Activated B cell treated with CpG ODN at 0.5 μM for 24 hours (primary cell): ENCODE measurements around the gene HBE1. TPM values are rescaled to one million over a fixed set of nuclear protein-coding genes. Genes with fewer than 3 reads are reported as not detected.
"Not testable (repeated sequence)": the region's sequence is repeated elsewhere in the genome, so short reads cannot be mapped to it uniquely, and the experiment has no call there.

Experiments used
- ATAC-seq: fragments of 200-7000 bp; cut with Tn5 transposase; one replicate; pipeline ENCODE4 v1.10.0; 2021; ENCODE audit warnings: low read depth, mild to moderate bottlenecking, moderate library complexity
- CTCF ChIA-PET: fragments of 350-600 bp; sonication (Branson Sonifier 250); formaldehyde crosslinking; loops from one replicate; lab custom pipeline; 2021; ENCODE audit warnings: antibody characterized with exemption; lab: Charles Lee
- POLR2A ChIA-PET: fragments of 350-600 bp; sonication (Branson Sonifier 250); formaldehyde crosslinking; loops from one replicate; lab custom pipeline; 2021; ENCODE audit warnings: antibody characterized with exemption; lab: Charles Lee
- DNase-seq: peaks from one replicate; pipeline ENCODE4 v3.0.0; 2022
- H3K27ac Mint-ChIP-seq: one replicate; pipeline ENCODE4 v1.8.0; 2020; ENCODE audit warnings: mixed read lengths
- H3K27me3 Mint-ChIP-seq: one replicate; pipeline ENCODE4 v1.8.0; 2021; ENCODE audit warnings: mixed read lengths
- H3K36me3 Mint-ChIP-seq: one replicate; pipeline ENCODE4 v1.8.0; 2021; ENCODE audit warnings: low read depth, mixed read lengths
- H3K4me1 Mint-ChIP-seq: one replicate; pipeline ENCODE4 v1.8.0; 2021; ENCODE audit warnings: mixed read lengths
- H3K4me3 Mint-ChIP-seq: one replicate; pipeline ENCODE4 v1.8.0; 2020; ENCODE audit warnings: mild to moderate bottlenecking, mixed read lengths
- H3K9me3 Mint-ChIP-seq: one replicate; pipeline ENCODE4 v1.8.0; 2020; ENCODE audit warnings: mixed read lengths
- CTCF ChIP-seq: fragments of 200-600 bp; IDR thresholded peaks from one replicate; pipeline ENCODE4 v1.8.0; 2022; ENCODE audit warnings: antibody characterized with exemption, mild to moderate bottlenecking
- intact Hi-C: fragments of 100-400 bp; cut with micrococcal nuclease; formaldehyde crosslinking; loops from one replicate; pipeline ENCODE4 v1.15.1; 2024
- total RNA-seq: library from RNA; stranded (reverse); gene quantifications from 2 replicates; pipeline ENCODE4 v1.2.3, GENCODE V29; 2022

Gene HBE1
- total RNA-seq, result not detected in 2 replicates

- DNase-seq, result no peak
- no peak within 1 kb of the TSS for H3K27ac Mint-ChIP-seq
- POLR2A ChIA-PET, result no interaction called here
- intact Hi-C loops, result no loop called here
- no peaks in the 10 kb centered on the region for H3K27me3 Mint-ChIP-seq
- no peak within 1 kb of the TSS for H3K4me3 Mint-ChIP-seq
- no peaks in the 10 kb centered on the region for H3K36me3 Mint-ChIP-seq
- CTCF ChIA-PET, result no interaction called here
- H3K9me3 Mint-ChIP-seq, result no peaks in the 10 kb centered on the region
- TF ChIP-seq CTCF, result no peak
- no peak for ATAC-seq
- no peaks in the 10 kb centered on the region for H3K4me1 Mint-ChIP-seq
These were observed at the start of gene HBE1 for GRCh38 chr11:5269715-5270147. Gene HBE1 (minus strand): TSS chr11:5269945. CDS start chr11:5269890, 55 bp downstream.

- H3K27me3 Mint-ChIP-seq, result peaks cover 1% of the 10 kb centered on the region
- peaks cover 4% of the 10 kb centered on the region for H3K9me3 Mint-ChIP-seq
- H3K36me3 Mint-ChIP-seq, result no peaks in the 10 kb centered on the region
- ATAC-seq (no peak), DNase-seq (no peak)
- CTCF ChIA-PET, result no interaction called here
- POLR2A ChIA-PET, result no interaction called here
- intact Hi-C loops, result no loop called here
- H3K4me1 Mint-ChIP-seq, result no peaks in the 10 kb centered on the region
- TF ChIP-seq CTCF, result no peak
- no peak overlapping the region for H3K4me3 Mint-ChIP-seq
- H3K27ac Mint-ChIP-seq, result no peak overlapping the region
These were observed 47.5 kb upstream of the HBE1 start for GRCh38 chr11:5317292-5317691.

GRCh38 chr11:5313326-5314023 lies 43.7 kb upstream of the HBE1 start:
- H3K9me3 Mint-ChIP-seq, H3K36me3 Mint-ChIP-seq, DNase-seq, intact Hi-C loops, H3K4me3 Mint-ChIP-seq, H3K27ac Mint-ChIP-seq, CTCF ChIA-PET, H3K4me1 Mint-ChIP-seq, ATAC-seq, POLR2A ChIA-PET, H3K27me3 Mint-ChIP-seq: not testable (repeated sequence)

GRCh38 chr11:5310423-5310822 lies 40.7 kb upstream of the HBE1 start:
- TF ChIP-seq CTCF, result no peak
- Mint-ChIP-seq H3K36me3 (no peaks in the 10 kb centered on the region), H3K27me3 (no peaks in the 10 kb centered on the region), H3K27ac (no peak overlapping the region), H3K4me3 (no peak overlapping the region), H3K4me1 (no peaks in the 10 kb centered on the region), H3K9me3 (peaks cover 2% of the 10 kb centered on the region)
- ATAC-seq (no peak), DNase-seq (no peak)
- intact Hi-C loops, result no loop called here
- ChIA-PET POLR2A (no interaction called here), CTCF (no interaction called here)

GRCh38 chr11:5307256-5308019 lies 37.7 kb upstream of the HBE1 start:
- Mint-ChIP-seq H3K27ac (no peak overlapping the region), H3K9me3 (no peaks in the 10 kb centered on the region), H3K27me3 (no peaks in the 10 kb centered on the region), H3K4me1 (no peaks in the 10 kb centered on the region), H3K36me3 (no peaks in the 10 kb centered on the region), H3K4me3 (no peak overlapping the region)
- DNase-seq (no peak), ATAC-seq (no peak)
- CTCF ChIA-PET, result no interaction called here
- POLR2A ChIA-PET, result no interaction called here
- intact Hi-C loops, result no loop called here
- TF ChIP-seq CTCF, result no peak
